DMS 273 (cell line): ENCODE measurements around the gene TBX19.
"Not testable (repeated sequence)": the region's sequence is repeated elsewhere in the genome, so short reads cannot be mapped to it uniquely, and the experiment has no call there.

Experiments
- DNase-seq: peaks from one replicate; lab custom pipeline; 2025; ENCODE audit not compliant: unreplicated experiment; lab: John Stamatoyannopoulos, UW

The TBX19 gene

GRCh38 chr1:168354335-168355269 lies 73.9 kb downstream of the TBX19 start:
- DNase-seq: not testable (repeated sequence)

DNA sequence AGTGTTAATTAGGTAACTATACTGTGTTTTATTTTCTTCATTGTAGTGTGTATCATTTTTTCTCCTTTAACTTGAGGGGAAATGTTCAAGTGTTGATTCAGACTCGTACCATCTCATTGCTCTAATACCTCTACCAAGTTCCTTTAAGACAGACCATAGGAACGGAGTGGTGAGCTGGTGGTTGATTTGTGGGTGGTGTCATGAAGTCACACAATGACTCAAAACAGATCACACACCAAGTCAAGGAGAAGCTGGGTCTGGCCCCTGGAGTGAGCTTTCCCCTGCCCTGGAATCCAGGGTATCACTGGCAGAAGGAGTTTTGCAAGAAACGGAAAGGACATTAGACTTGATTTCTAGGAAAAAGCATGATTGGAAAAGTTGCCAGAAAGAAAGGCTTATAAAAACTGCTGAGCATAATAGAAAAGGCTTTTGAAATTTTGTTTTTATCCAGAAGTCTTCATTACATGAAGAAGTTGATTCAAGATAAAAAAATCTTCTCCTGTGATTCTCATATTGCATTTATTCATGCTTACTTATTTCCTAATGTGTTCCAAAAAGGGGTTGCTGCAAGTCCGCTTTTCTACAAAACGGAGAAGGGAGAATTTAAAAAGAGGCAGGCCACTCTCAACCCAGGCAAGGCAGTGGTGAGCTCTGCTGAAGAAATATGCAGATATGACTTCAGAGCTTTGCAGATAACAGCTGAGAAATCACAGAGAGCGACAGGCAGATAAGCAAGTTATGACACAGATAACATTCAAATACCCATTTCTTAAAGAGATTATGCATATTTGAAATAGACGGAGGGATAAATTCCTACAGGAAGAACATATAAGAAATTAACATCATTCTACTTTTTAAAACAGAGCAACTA lies 79.7 kb downstream of the TBX19 start:
- DNase-seq: no peak

GRCh38 chr1:168361252-168361651 lies 80.6 kb downstream of the TBX19 start:
- DNase-seq: no peak

DNA sequence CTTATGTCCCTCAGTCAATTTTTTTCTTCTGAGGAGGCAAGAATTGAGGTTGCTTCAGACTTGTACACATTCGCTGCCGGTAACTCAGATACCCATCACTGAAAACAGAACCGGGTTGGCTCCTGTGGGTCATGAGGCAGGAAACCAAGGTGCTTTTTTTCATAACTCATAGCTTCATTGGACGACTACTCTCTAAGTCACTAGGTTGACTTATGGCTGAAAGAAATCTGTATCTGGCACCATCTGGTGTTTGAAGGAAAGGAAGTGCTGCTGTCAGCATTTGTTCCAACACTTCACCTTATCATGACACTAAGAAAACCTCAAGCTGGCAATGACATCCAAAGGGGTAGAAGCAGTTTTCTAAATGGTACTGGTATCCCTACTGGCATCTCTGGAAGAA lies 82.3 kb downstream of the TBX19 start:
- peak; percentile 23 for DNase-seq
